ENCODE measurements around the gene ERAL1. TPM values are rescaled to one million over a fixed set of nuclear protein-coding genes. Genes with fewer than 3 reads are reported as not detected.
"Not testable (repeated sequence)": the region's sequence is repeated elsewhere in the genome, so short reads cannot be mapped to it uniquely, and the experiment has no call there.

ERAL1 gene
- total RNA-seq, 1 experiment from 2014 or later = 53.7 TPM

- TF ChIP-seq CTCF (IDR thresholded peaks at IDR 0.05; ENCODE audit: unreplicated experiment) = peak; percentile 44
- H3K27me3 Mint-ChIP-seq (ENCODE audit: insufficient read depth, unreplicated experiment); H3K9me3 Mint-ChIP-seq (ENCODE audit: unreplicated experiment); intact Hi-C loops (cut with micrococcal nuclease); H3K36me3 Mint-ChIP-seq (ENCODE audit: insufficient read depth, unreplicated experiment); H3K27ac Mint-ChIP-seq (ENCODE audit: low read depth, unreplicated experiment); H3K4me3 Mint-ChIP-seq (ENCODE audit: unreplicated experiment); BruUV-seq (replicated peaks); H3K4me1 Mint-ChIP-seq (ENCODE audit: insufficient read depth, unreplicated experiment): not testable (repeated sequence)
- DNase-seq (ENCODE audit: unreplicated experiment) = peak; percentile 42
- ChIA-PET CTCF (interaction anchor here (0.6 to 1.7 kb wide), 5 partner anchors 34 to 116 kb away, joined by 3 to 7 read pairs (median 3); no protein-coding TSS in a partner anchor), POLR2A (interaction anchor here (0.6 to 0.9 kb wide), 3 partner anchors 9 to 34 kb away, joined by 3 read pairs; no protein-coding TSS in a partner anchor)
These were observed 6.1 kb upstream of the ERAL1 start for GRCh38 chr17:28848667-28849066.

GRCh38 chr17:28849281-28849680 is 5.5 kb upstream of the ERAL1 start:
- H3K36me3 Mint-ChIP-seq (ENCODE audit: insufficient read depth, unreplicated experiment) = peaks cover 1% of the 10 kb centered on the region
- no peaks in the 10 kb centered on the region for H3K9me3 Mint-ChIP-seq (ENCODE audit: unreplicated experiment)
- DNase-seq (ENCODE audit: unreplicated experiment) = peak; percentile 24
- CTCF ChIA-PET = interaction anchor here (0.7 to 1.7 kb wide), 6 partner anchors 9 to 115 kb away, joined by 3 to 7 read pairs (median 3); no protein-coding TSS in a partner anchor
- TF ChIP-seq CTCF (IDR thresholded peaks at IDR 0.05; ENCODE audit: unreplicated experiment) = no peak
- intact Hi-C loops (cut with micrococcal nuclease) = no loop called here
- POLR2A ChIA-PET = interaction anchor here (0.6 to 0.9 kb wide), 4 partner anchors 10 to 47 kb away, joined by 3 read pairs; no protein-coding TSS in a partner anchor
- H3K27me3 Mint-ChIP-seq (ENCODE audit: insufficient read depth, unreplicated experiment) = no peaks in the 10 kb centered on the region
- no TSS peak for BruUV-seq (replicated peaks)
- H3K27ac Mint-ChIP-seq (ENCODE audit: low read depth, unreplicated experiment) = no peak overlapping the region
- H3K4me1 Mint-ChIP-seq (ENCODE audit: insufficient read depth, unreplicated experiment) = no peaks in the 10 kb centered on the region
- no peak overlapping the region for H3K4me3 Mint-ChIP-seq (ENCODE audit: unreplicated experiment)

GRCh38 chr17:28853295-28853694 is 1.5 kb upstream of the ERAL1 start:
- no peak for TF ChIP-seq CTCF (IDR thresholded peaks at IDR 0.05; ENCODE audit: unreplicated experiment)
- no peaks in the 10 kb centered on the region for H3K9me3 Mint-ChIP-seq (ENCODE audit: unreplicated experiment)
- no peaks in the 10 kb centered on the region for H3K4me1 Mint-ChIP-seq (ENCODE audit: insufficient read depth, unreplicated experiment)
- intact Hi-C loops (cut with micrococcal nuclease) = loop anchor here (10.0 kb wide), 1 partner anchor 92 kb away; no protein-coding TSS in a partner anchor
- no peak for DNase-seq (ENCODE audit: unreplicated experiment)
- ChIA-PET CTCF (no interaction called here), POLR2A (interaction anchor here (0.8 to 1.0 kb wide), 3 partner anchors 10 to 14 kb away, joined by 3 to 4 read pairs (median 3); no protein-coding TSS in a partner anchor)
- no peaks in the 10 kb centered on the region for H3K27me3 Mint-ChIP-seq (ENCODE audit: insufficient read depth, unreplicated experiment)
- peaks cover 22% of the 10 kb centered on the region for H3K36me3 Mint-ChIP-seq (ENCODE audit: insufficient read depth, unreplicated experiment)
- H3K4me3 Mint-ChIP-seq (ENCODE audit: unreplicated experiment) = no peak overlapping the region
- H3K27ac Mint-ChIP-seq (ENCODE audit: low read depth, unreplicated experiment) = no peak overlapping the region
- BruUV-seq (replicated peaks) = no TSS peak

GRCh38 chr17:28855336-28855679 is 492 bp downstream of the ERAL1 start:
- Mint-ChIP-seq H3K27me3 (ENCODE audit: insufficient read depth, unreplicated experiment) (no peaks in the 10 kb centered on the region), H3K27ac (ENCODE audit: low read depth, unreplicated experiment) (peak overlapping the region; percentile 87), H3K9me3 (ENCODE audit: unreplicated experiment) (no peaks in the 10 kb centered on the region), H3K4me1 (ENCODE audit: insufficient read depth, unreplicated experiment) (no peaks in the 10 kb centered on the region), H3K4me3 (ENCODE audit: unreplicated experiment) (peak overlapping the region; percentile 90), H3K36me3 (ENCODE audit: insufficient read depth, unreplicated experiment) (peaks cover 39% of the 10 kb centered on the region)
- TSS peak; percentile 80 for BruUV-seq (replicated peaks)
- ChIA-PET CTCF (interaction anchor here (1.0 to 1.1 kb wide), 2 partner anchors 38 to 94 kb away, joined by 3 read pairs; no protein-coding TSS in a partner anchor), POLR2A (interaction anchor here (0.6 to 1.4 kb wide), 7 partner anchors 14 to 844 kb away, joined by 3 to 4 read pairs (median 3); no protein-coding TSS in a partner anchor)
- TF ChIP-seq CTCF (IDR thresholded peaks at IDR 0.05; ENCODE audit: unreplicated experiment) = no peak
- no peak for DNase-seq (ENCODE audit: unreplicated experiment)
- intact Hi-C loops (cut with micrococcal nuclease) = loop anchor here (1.0 to 10.0 kb wide), 2 partner anchors 89 to 92 kb away; no protein-coding TSS in a partner anchor

Measured in MCF 10A (cell line).